ENCODE measurements around the gene TMUB2.

DNA sequence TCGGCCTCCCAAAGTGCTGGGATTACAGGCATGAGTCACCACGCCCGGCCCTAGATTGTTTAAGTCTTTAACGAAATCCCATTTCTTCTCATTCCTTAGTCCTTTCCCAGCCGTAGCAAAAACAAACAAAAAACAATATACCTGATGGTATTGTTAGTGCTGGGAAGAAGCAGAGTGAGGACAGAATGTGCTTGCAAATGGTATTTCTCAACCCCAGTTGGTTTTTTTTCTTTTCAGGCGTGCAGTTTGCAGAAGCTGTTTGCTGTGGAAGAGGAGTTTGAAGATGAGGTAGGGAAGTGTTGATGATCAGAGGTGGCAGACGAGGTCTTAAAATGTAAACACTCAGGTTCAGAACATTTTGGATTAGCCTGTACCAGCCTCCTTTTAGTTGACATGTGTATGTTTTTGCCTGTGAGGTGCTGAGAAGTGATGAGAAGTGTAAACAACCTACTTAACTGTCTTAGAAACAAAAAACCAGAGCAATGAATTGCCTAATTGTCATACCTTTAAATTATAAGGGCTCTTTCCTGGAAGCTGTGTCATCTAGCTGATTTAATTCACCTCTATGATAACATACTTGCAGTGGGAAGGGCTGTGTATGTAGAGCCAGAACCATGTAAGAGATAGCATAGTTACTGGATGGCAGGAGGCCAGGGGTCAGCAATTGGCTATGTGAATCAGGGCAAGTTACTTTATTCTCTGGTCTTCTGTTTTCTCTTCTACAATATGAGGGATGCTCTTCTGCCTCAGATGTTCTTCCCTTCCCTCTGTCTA is 41.6 kb upstream of the TMUB2 start:
- no peak for TF ChIP-seq MZF1 (CRISPR knock-in tag; IDR thresholded peaks at IDR 0.05; ENCODE audit: borderline replicate concordance)
- TF ChIP-seq SMC3 (IDR thresholded peaks at IDR 0.05; ENCODE audit: low read length), result no peak
- TF ChIP-seq, protein P1, sequence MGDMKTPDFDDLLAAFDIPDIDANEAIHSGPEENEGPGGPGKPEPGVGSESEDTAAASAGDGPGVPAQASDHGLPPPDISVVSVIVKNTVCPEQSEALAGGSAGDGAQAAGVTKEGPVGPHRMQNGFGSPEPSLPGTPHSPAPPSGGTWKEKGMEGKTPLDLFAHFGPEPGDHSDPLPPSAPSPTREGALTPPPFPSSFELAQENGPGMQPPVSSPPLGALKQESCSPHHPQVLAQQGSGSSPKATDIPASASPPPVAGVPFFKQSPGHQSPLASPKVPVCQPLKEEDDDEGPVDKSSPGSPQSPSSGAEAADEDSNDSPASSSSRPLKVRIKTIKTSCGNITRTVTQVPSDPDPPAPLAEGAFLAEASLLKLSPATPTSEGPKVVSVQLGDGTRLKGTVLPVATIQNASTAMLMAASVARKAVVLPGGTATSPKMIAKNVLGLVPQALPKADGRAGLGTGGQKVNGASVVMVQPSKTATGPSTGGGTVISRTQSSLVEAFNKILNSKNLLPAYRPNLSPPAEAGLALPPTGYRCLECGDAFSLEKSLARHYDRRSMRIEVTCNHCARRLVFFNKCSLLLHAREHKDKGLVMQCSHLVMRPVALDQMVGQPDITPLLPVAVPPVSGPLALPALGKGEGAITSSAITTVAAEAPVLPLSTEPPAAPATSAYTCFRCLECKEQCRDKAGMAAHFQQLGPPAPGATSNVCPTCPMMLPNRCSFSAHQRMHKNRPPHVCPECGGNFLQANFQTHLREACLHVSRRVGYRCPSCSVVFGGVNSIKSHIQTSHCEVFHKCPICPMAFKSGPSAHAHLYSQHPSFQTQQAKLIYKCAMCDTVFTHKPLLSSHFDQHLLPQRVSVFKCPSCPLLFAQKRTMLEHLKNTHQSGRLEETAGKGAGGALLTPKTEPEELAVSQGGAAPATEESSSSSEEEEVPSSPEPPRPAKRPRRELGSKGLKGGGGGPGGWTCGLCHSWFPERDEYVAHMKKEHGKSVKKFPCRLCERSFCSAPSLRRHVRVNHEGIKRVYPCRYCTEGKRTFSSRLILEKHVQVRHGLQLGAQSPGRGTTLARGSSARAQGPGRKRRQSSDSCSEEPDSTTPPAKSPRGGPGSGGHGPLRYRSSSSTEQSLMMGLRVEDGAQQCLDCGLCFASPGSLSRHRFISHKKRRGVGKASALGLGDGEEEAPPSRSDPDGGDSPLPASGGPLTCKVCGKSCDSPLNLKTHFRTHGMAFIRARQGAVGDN (CRISPR knock-in tag; IDR thresholded peaks at IDR 0.05), result no peak
- TF ChIP-seq ZNF12 (CRISPR knock-in tag; IDR thresholded peaks at IDR 0.05), result no peak
- TF ChIP-seq, protein P2, sequence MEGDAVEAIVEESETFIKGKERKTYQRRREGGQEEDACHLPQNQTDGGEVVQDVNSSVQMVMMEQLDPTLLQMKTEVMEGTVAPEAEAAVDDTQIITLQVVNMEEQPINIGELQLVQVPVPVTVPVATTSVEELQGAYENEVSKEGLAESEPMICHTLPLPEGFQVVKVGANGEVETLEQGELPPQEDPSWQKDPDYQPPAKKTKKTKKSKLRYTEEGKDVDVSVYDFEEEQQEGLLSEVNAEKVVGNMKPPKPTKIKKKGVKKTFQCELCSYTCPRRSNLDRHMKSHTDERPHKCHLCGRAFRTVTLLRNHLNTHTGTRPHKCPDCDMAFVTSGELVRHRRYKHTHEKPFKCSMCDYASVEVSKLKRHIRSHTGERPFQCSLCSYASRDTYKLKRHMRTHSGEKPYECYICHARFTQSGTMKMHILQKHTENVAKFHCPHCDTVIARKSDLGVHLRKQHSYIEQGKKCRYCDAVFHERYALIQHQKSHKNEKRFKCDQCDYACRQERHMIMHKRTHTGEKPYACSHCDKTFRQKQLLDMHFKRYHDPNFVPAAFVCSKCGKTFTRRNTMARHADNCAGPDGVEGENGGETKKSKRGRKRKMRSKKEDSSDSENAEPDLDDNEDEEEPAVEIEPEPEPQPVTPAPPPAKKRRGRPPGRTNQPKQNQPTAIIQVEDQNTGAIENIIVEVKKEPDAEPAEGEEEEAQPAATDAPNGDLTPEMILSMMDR (CRISPR knock-in tag; IDR thresholded peaks at IDR 0.05), result no peak
- no peak for TF ChIP-seq EP300 (IDR thresholded peaks at IDR 0.05; ENCODE audit: low read depth in 2 of 2, low read length in 2 of 2)
- no peak for TF ChIP-seq EP300 (CRISPR knock-in tag; IDR thresholded peaks at IDR 0.05; ENCODE audit: borderline replicate concordance)
- TF ChIP-seq ARID2 (CRISPR knock-in tag; IDR thresholded peaks at IDR 0.05; ENCODE audit: borderline replicate concordance), result no peak
- no peak for TF ChIP-seq SCMH1 (CRISPR knock-in tag; IDR thresholded peaks at IDR 0.05; ENCODE audit: borderline replicate concordance)
- no peak for TF ChIP-seq JUN (CRISPR knock-in tag; IDR thresholded peaks at IDR 0.05)
- no peak for TF ChIP-seq ZZZ3 (CRISPR knock-in tag; IDR thresholded peaks at IDR 0.05; ENCODE audit: borderline replicate concordance)
- TF ChIP-seq, protein P3, sequence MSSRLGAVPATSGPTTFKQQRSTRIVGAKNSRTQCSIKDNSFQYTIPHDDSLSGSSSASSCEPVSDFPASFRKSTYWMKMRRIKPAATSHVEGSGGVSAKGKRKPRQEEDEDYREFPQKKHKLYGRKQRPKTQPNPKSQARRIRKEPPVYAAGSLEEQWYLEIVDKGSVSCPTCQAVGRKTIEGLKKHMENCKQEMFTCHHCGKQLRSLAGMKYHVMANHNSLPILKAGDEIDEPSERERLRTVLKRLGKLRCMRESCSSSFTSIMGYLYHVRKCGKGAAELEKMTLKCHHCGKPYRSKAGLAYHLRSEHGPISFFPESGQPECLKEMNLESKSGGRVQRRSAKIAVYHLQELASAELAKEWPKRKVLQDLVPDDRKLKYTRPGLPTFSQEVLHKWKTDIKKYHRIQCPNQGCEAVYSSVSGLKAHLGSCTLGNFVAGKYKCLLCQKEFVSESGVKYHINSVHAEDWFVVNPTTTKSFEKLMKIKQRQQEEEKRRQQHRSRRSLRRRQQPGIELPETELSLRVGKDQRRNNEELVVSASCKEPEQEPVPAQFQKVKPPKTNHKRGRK (CRISPR knock-in tag; IDR thresholded peaks at IDR 0.05), result no peak
- TF ChIP-seq FOSL2 (CRISPR knock-in tag; IDR thresholded peaks at IDR 0.05), result no peak

Data from HepG2 (cell line).